Erythroblast (primary cell): Measurements from ENCODE around the gene BUB1B.

Experiments used
- GATA1 ChIP-seq: IDR thresholded peaks from 2 replicates; pipeline ENCODE4 v1.6.1; 2011; ENCODE audit warnings: low read depth, mild to moderate bottlenecking, control low read depth, low read length, moderate library complexity
- POLR2A ChIP-seq: IDR thresholded peaks from 2 replicates; pipeline ENCODE4 v1.6.1; 2011; ENCODE audit warnings: mild to moderate bottlenecking, low read length

DNA sequence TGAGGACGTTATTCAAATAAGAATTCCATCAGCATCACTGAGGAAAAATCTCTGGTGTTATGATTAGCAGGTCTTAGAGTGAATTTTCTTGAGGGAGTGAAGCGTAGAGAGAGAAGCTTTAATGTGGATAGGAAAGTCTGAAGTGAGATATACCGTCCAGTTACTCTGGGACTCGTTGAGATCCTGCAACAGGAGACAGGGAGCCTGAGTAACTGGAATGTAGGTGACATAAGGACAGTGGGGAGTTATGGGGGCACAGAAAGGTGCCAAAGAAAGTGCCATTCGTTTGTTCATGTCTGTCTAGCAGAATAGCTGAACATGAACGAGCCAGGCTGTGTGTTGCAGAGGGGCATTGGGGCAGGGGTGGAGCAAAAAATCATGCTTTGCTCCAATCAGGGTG lies 9.4 kb upstream of the BUB1B start:
- TF ChIP-seq POLR2A = no peak
- no peak for TF ChIP-seq GATA1
